ENCODE data around the gene JAKMIP2.

Gene JAKMIP2

DNA sequence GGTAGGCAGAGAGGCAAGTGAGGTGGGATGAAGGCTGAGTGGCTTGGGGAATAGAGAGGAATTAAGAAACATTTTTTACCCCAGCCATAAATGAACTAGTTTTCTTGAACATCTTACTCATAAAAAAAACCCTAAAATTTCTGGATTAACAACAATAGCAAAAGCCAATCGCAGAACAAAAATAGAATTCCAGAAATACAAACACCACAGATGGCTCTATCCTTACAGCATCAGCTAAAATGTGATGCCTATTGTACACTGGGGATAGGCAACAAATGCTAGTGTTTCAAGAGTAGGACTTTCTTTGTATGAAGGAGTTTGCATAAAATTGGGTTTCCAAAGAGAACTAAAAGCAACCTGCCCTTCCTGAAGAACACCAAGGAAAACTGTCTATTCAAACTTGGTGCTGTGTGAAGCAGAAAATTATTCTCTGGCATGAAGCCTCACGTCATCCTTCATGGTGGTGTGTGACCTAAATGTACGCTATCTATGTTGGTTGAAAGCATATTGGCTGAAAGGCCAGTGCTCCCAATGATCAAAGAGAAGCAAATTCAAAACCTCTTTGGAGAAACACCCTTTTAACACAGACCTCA lies 82.9 kb downstream of the JAKMIP2 start:
- no peaks in the 10 kb centered on the region for H3K36me3 ChIP-seq (ENCODE audit: control insufficient read depth, insufficient read depth, low read length)
- no peaks in the 10 kb centered on the region for H3K27me3 ChIP-seq (ENCODE audit: control insufficient read depth, insufficient read depth, low read length)
- H3K4me1 ChIP-seq (ENCODE audit: control insufficient read depth, insufficient read depth, low read length): no peaks in the 10 kb centered on the region
- H3K9me3 ChIP-seq (ENCODE audit: control insufficient read depth, insufficient read depth, low read depth, low read length): peaks cover 33% of the 10 kb centered on the region
- H3K27ac ChIP-seq (ENCODE audit: low read depth, low read length): no peak overlapping the region
- no peak overlapping the region for H3K9ac ChIP-seq (ENCODE audit: low read length)
- no peak overlapping the region for H3K4me3 ChIP-seq (ENCODE audit: low read depth, low read length)

GRCh38 chr5:147697380-147697779 lies 85.1 kb downstream of the JAKMIP2 start:
- H3K27ac ChIP-seq (ENCODE audit: low read depth, low read length): no peak overlapping the region
- peaks cover 33% of the 10 kb centered on the region for H3K9me3 ChIP-seq (ENCODE audit: control insufficient read depth, insufficient read depth, low read depth, low read length)
- no peaks in the 10 kb centered on the region for H3K36me3 ChIP-seq (ENCODE audit: control insufficient read depth, insufficient read depth, low read length)
- H3K27me3 ChIP-seq (ENCODE audit: control insufficient read depth, insufficient read depth, low read length): no peaks in the 10 kb centered on the region
- no peak overlapping the region for H3K9ac ChIP-seq (ENCODE audit: low read length)
- H3K4me3 ChIP-seq (ENCODE audit: low read depth, low read length): no peak overlapping the region
- no peaks in the 10 kb centered on the region for H3K4me1 ChIP-seq (ENCODE audit: control insufficient read depth, insufficient read depth, low read length)

- H3K4me3 ChIP-seq (ENCODE audit: low read depth, low read length): no peak overlapping the region
- no peaks in the 10 kb centered on the region for H3K27me3 ChIP-seq (ENCODE audit: control insufficient read depth, insufficient read depth, low read length)
- no peak overlapping the region for H3K27ac ChIP-seq (ENCODE audit: low read depth, low read length)
- H3K9ac ChIP-seq (ENCODE audit: low read length): no peak overlapping the region
- no peaks in the 10 kb centered on the region for H3K36me3 ChIP-seq (ENCODE audit: control insufficient read depth, insufficient read depth, low read length)
- no peaks in the 10 kb centered on the region for H3K4me1 ChIP-seq (ENCODE audit: control insufficient read depth, insufficient read depth, low read length)
- peaks cover 33% of the 10 kb centered on the region for H3K9me3 ChIP-seq (ENCODE audit: control insufficient read depth, insufficient read depth, low read depth, low read length)
Measured at GRCh38 chr5:147694772-147695171, 87.8 kb downstream of the JAKMIP2 start.

DNA sequence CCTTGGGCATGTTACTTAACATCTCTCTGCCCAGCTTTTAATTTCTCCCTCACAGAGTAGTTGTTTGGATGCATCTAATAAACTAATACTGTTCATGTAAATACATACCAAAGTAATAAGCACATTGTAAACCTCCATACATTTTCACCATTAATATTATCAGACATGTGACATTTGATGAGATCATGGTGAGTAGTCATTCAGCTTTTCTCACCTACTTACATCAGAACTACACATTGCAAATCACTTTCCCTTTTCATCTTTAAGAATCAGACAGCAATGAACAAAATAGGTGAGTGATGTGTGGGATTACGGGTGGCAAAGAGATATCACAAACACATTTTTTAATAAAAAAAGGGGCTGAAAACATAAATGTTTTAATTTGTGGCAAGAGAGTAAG lies 89.3 kb downstream of the JAKMIP2 start:
- H3K9me3 ChIP-seq (ENCODE audit: control insufficient read depth, insufficient read depth, low read depth, low read length): peaks cover 23% of the 10 kb centered on the region
- H3K9ac ChIP-seq (ENCODE audit: low read length): no peak overlapping the region
- H3K36me3 ChIP-seq (ENCODE audit: control insufficient read depth, insufficient read depth, low read length): no peaks in the 10 kb centered on the region
- H3K4me3 ChIP-seq (ENCODE audit: low read depth, low read length): no peak overlapping the region
- no peaks in the 10 kb centered on the region for H3K4me1 ChIP-seq (ENCODE audit: control insufficient read depth, insufficient read depth, low read length)
- no peaks in the 10 kb centered on the region for H3K27me3 ChIP-seq (ENCODE audit: control insufficient read depth, insufficient read depth, low read length)
- no peak overlapping the region for H3K27ac ChIP-seq (ENCODE audit: low read depth, low read length)

DNA sequence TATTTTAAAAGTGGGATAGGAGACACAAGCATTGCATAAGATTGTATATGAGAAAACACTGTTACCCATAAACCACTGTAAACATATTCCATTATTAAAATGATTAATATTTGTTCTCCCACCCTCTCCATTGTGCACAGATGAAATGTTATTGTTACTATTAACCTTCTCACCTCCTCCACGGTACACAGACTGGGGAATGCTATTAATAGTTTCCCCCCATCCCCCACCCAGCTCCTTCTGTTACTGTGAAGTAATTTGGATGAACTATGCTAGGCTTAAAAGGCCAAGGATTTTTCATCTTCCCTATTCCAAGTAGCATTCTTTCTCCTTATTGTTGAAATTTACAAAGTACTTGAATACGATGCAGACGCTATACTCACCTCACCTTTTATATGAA lies 91.4 kb downstream of the JAKMIP2 start:
- H3K27me3 ChIP-seq (ENCODE audit: control insufficient read depth, insufficient read depth, low read length): no peaks in the 10 kb centered on the region
- H3K9ac ChIP-seq (ENCODE audit: low read length): no peak overlapping the region
- H3K4me1 ChIP-seq (ENCODE audit: control insufficient read depth, insufficient read depth, low read length): no peaks in the 10 kb centered on the region
- 0 out of 2 replicates have a peak, but pooled peaks cover 3% of the 10 kb centered on the region for H3K9me3 ChIP-seq (ENCODE audit: control insufficient read depth, insufficient read depth, low read depth, low read length)
- no peak overlapping the region for H3K4me3 ChIP-seq (ENCODE audit: low read depth, low read length)
- no peaks in the 10 kb centered on the region for H3K36me3 ChIP-seq (ENCODE audit: control insufficient read depth, insufficient read depth, low read length)
- no peak overlapping the region for H3K27ac ChIP-seq (ENCODE audit: low read depth, low read length)

DNA sequence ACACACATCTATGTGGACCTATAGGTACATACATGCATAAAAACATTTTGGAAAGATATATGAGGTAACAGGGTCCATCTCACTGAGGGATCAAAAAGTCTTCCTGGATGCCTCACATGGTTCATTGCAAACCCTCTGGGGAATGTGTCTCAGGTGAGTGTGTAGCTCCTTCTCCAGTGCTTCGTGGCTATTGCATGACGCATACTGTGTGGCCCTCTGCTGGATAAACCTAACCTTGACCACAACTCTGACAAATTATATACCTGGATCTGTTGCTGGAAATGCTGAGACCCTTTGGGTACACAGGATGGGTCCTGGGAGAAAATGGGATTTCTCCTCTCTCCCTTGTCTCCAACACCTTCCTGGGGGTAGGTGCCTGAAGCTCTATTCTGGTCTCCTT lies 91.9 kb downstream of the JAKMIP2 start:
- Histone ChIP-seq H3K36me3 (ENCODE audit: control insufficient read depth, insufficient read depth, low read length) (no peaks in the 10 kb centered on the region), H3K9me3 (ENCODE audit: control insufficient read depth, insufficient read depth, low read depth, low read length) (no peaks in the 10 kb centered on the region), H3K9ac (ENCODE audit: low read length) (no peak overlapping the region), H3K27me3 (ENCODE audit: control insufficient read depth, insufficient read depth, low read length) (no peaks in the 10 kb centered on the region), H3K4me1 (ENCODE audit: control insufficient read depth, insufficient read depth, low read length) (no peaks in the 10 kb centered on the region), H3K4me3 (ENCODE audit: low read depth, low read length) (no peak overlapping the region), H3K27ac (ENCODE audit: low read depth, low read length) (no peak overlapping the region)

DNA sequence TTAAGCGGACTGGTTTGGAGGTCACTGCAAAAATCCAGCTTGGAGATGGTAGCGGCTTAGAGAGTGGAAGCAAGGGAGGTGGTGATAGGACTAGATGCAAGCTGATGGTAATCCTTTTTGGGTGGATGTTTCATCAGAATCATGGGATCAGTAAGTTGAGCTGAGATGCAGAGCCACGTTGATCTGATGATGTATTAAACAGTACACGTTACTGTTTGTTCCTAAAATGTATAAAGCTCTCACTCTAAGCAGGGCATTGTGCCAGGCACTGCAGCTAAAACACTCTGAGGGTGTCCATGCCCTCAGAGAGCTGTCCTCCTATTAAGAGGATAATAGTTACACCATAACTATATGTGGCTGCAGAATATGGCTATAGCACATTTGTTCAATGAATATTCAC lies 93.1 kb downstream of the JAKMIP2 start:
- no peak overlapping the region for H3K9ac ChIP-seq (ENCODE audit: low read length)
- no peaks in the 10 kb centered on the region for H3K9me3 ChIP-seq (ENCODE audit: control insufficient read depth, insufficient read depth, low read depth, low read length)
- H3K27ac ChIP-seq (ENCODE audit: low read depth, low read length): no peak overlapping the region
- H3K4me1 ChIP-seq (ENCODE audit: control insufficient read depth, insufficient read depth, low read length): no peaks in the 10 kb centered on the region
- no peaks in the 10 kb centered on the region for H3K36me3 ChIP-seq (ENCODE audit: control insufficient read depth, insufficient read depth, low read length)
- H3K27me3 ChIP-seq (ENCODE audit: control insufficient read depth, insufficient read depth, low read length): no peaks in the 10 kb centered on the region
- H3K4me3 ChIP-seq (ENCODE audit: low read depth, low read length): no peak overlapping the region

DNA sequence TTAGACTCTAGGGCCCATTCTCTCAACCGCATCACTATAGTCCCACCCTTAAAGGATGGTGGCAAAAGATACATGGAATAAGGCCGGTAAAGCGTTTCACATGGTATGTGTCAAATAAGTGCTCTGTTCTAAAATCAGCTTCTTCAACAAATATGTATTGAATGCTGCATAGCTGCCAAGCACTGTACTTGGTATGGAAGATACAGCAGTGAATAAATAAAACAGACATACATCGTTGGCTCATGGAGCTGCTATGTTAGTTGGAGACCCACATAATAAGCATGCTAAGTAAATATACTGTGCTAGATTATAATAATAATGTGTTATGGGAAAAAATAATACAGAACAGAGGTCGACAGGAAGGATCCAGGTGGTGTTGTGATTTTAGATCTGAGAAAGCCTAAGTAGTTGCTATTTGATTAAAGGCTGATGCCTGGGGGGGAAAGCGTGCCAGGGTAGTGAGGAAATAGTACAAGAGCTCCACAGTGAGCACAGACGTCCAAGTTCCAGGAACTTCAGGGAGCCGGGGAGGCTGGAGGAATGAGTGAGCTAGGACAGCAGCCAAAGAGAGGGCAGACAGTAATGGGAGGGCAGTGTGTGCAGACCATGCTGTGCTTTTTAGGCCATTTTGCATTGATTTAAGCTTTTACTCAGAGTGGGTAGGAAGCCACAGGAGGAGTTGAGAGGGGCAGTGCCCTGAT lies 93.7 kb downstream of the JAKMIP2 start:
- H3K36me3 ChIP-seq (ENCODE audit: control insufficient read depth, insufficient read depth, low read length): no peaks in the 10 kb centered on the region
- no peak overlapping the region for H3K9ac ChIP-seq (ENCODE audit: low read length)
- no peak overlapping the region for H3K27ac ChIP-seq (ENCODE audit: low read depth, low read length)
- no peaks in the 10 kb centered on the region for H3K9me3 ChIP-seq (ENCODE audit: control insufficient read depth, insufficient read depth, low read depth, low read length)
- H3K4me3 ChIP-seq (ENCODE audit: low read depth, low read length): no peak overlapping the region
- H3K27me3 ChIP-seq (ENCODE audit: control insufficient read depth, insufficient read depth, low read length): no peaks in the 10 kb centered on the region
- H3K4me1 ChIP-seq (ENCODE audit: control insufficient read depth, insufficient read depth, low read length): no peaks in the 10 kb centered on the region

GRCh38 chr5:147687118-147687517 lies 95.4 kb downstream of the JAKMIP2 start:
- H3K4me1 ChIP-seq (ENCODE audit: control insufficient read depth, insufficient read depth, low read length): no peaks in the 10 kb centered on the region
- no peak overlapping the region for H3K9ac ChIP-seq (ENCODE audit: low read length)
- no peaks in the 10 kb centered on the region for H3K36me3 ChIP-seq (ENCODE audit: control insufficient read depth, insufficient read depth, low read length)
- no peaks in the 10 kb centered on the region for H3K9me3 ChIP-seq (ENCODE audit: control insufficient read depth, insufficient read depth, low read depth, low read length)
- H3K27me3 ChIP-seq (ENCODE audit: control insufficient read depth, insufficient read depth, low read length): no peaks in the 10 kb centered on the region
- H3K4me3 ChIP-seq (ENCODE audit: low read depth, low read length): no peak overlapping the region
- H3K27ac ChIP-seq (ENCODE audit: low read depth, low read length): no peak overlapping the region

DNA sequence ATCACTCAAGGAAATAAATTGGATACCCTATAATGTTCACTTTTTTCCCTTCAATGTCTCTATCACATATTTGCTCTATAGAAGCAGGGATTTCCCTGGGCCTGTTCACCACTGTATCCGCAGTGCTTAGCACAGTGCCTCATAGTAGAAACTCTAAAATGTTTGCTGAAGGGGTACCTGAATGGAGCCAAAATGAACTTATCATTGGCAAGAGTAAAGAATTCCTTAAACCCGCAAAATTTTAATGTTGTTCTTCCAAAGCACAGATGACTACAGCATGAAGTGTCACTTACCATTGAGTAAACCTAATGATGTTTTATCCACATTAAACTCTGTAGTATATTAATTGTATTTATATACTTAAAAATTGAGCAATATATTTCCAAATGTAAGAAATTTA lies 96.1 kb downstream of the JAKMIP2 start:
- no peaks in the 10 kb centered on the region for H3K36me3 ChIP-seq (ENCODE audit: control insufficient read depth, insufficient read depth, low read length)
- no peak overlapping the region for H3K27ac ChIP-seq (ENCODE audit: low read depth, low read length)
- H3K9me3 ChIP-seq (ENCODE audit: control insufficient read depth, insufficient read depth, low read depth, low read length): no peaks in the 10 kb centered on the region
- no peaks in the 10 kb centered on the region for H3K27me3 ChIP-seq (ENCODE audit: control insufficient read depth, insufficient read depth, low read length)
- H3K9ac ChIP-seq (ENCODE audit: low read length): no peak overlapping the region
- H3K4me3 ChIP-seq (ENCODE audit: low read depth, low read length): no peak overlapping the region
- H3K4me1 ChIP-seq (ENCODE audit: control insufficient read depth, insufficient read depth, low read length): no peaks in the 10 kb centered on the region

DNA sequence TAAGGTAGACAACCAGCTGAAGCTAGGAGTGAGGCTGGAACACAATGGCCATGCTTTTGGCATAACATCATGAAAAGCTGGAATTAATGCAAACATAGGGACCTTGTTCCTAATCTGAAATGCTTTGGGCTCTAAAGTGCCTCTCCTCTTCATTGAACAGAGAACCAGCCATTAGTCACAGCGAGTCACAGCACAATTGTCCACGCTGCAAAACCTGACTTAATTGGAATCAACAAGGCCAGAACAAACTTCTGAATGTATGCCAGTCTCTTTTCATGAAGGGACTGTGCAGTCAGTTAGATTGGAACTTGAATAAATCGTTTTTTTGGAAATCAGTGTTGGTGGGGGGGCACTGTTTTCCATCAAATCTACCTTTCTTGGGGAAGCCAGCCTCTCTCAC lies 96.5 kb downstream of the JAKMIP2 start:
- Histone ChIP-seq H3K36me3 (ENCODE audit: control insufficient read depth, insufficient read depth, low read length) (no peaks in the 10 kb centered on the region), H3K4me3 (ENCODE audit: low read depth, low read length) (no peak overlapping the region), H3K9me3 (ENCODE audit: control insufficient read depth, insufficient read depth, low read depth, low read length) (no peaks in the 10 kb centered on the region), H3K27ac (ENCODE audit: low read depth, low read length) (no peak overlapping the region), H3K4me1 (ENCODE audit: control insufficient read depth, insufficient read depth, low read length) (no peaks in the 10 kb centered on the region), H3K27me3 (ENCODE audit: control insufficient read depth, insufficient read depth, low read length) (no peaks in the 10 kb centered on the region), H3K9ac (ENCODE audit: low read length) (no peak overlapping the region)

All from HUES6 (cell line).